NCI-H128 (cell line): Measurements from ENCODE around the gene ZC3H8.

Experiments used
- DNase-seq: peaks from one replicate; lab custom pipeline; 2025; ENCODE audit not compliant: unreplicated experiment; lab: John Stamatoyannopoulos, UW

ZC3H8 gene

DNA sequence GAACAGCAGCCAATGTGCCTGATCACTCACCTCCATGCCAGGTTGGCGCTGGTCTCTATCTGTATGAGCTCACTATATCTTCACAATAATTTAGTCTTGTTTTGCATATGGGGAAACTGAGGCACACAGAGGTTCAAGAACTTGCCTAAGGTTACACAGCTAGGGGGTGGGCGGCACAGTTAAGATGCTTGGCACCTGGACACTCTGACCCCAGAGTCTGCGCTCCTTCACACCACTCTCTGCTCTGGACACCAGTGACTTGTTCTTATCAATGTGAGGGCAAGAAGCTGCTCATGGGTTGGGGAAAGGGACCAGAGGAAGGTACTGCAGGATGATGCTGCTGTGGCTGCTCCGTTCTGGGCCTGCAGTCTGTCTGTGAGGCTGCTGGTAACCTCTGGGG, 89.5 kb downstream of the ZC3H8 start:
- DNase-seq: no peak

DNA sequence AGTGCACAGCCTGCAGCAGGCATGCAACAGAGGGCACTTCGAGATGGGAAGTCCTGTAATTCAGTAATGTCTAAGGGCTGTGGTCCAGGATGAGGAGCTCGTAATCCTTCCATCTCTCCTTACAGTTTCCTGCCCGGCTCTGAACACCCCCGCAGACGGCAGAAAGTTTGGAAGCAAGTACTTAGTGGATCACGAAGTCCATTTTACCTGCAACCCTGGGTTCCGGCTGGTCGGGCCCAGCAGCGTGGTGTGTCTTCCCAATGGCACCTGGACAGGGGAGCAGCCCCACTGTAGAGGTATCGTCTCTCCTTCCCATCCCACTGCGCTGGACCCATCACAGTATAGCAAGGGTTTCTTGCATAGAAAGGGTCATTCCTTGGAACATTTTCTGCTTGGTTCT, 90.0 kb downstream of the ZC3H8 start:
- no peak for DNase-seq

DNA sequence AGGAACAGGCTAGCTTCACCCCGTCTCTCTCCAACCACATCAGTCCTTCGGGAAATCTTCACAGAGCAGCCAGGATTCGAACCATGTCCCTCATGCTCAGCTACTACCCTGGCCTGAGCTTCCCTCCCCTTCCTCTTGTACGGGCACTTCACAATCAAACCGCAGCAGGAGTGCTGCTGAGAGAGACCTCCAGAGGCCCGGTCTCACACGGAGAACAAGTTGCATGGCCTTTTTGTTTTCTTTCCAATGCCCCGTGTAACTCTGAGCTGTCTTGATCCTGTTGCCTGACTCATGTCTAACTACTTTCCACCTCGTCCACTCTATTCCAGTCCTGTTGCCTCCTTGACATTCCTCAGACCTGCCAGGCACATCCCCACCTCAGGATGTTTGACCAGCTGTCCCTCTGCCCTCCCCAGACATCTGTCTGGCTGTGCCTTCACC, 91.3 kb downstream of the ZC3H8 start:
- no peak for DNase-seq

DNA sequence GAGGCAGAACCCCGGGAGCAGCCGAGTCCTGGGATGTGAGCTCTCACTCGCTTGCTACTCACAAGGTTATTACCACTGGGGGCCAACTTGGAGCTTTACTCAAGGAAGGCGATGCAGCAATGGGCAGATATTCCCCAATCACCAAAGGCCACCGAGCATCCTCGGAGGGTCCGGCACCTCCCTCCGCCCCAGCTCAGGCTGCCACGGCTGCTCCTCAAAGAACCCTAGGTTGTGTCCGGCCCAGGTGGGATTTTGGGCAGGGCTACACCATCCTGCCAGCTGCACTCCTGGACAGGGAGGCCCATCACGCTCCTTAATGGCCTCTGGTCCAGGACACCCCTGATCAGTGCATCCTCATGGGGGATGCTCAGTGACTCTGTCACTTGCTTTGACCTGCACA, 91.9 kb downstream of the ZC3H8 start:
- DNase-seq: no peak

DNA sequence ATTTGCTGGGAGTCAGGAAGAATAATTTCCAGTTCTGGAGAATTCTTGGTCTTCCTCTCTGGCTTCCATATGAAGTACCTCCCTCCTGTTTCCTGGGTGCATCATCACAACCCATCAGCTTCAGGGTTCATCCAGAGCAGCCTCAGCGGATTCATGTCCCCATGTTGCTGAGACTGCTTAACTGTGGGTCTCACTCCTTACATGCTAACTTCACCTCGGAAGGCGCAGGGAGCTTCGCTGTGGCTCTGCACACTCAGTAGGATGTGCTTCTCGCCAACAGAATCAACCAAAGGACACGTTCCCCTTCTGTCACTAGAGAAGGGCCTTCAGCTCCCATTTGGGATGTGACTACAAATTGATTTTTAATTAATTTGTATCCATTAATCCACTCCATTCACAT, 92.5 kb downstream of the ZC3H8 start:
- DNase-seq: no peak
